ENCODE measurements around the gene TCTA.

The TCTA gene

GRCh38 chr3:49422379-49423248 lies 10.4 kb downstream of the TCTA start, which contains the start of gene AMT:
Gene AMT (minus strand): TSS chr3:49422473. CDS start chr3:49422450, 23 bp downstream.
- no peak within 1 kb of the TSS for H3K4me3 ChIP-seq (ENCODE audit: low read depth, low read length)
- H2AFZ ChIP-seq (ENCODE audit: low read length, unreplicated experiment), result no peak within 1 kb of the TSS
- H3K79me2 ChIP-seq (ENCODE audit: control insufficient read depth, insufficient read depth, low read length, unreplicated experiment), result no peaks in the 10 kb centered on the region
- peaks cover 17% of the 10 kb centered on the region for H3K4me1 ChIP-seq (ENCODE audit: control insufficient read depth, insufficient read depth, low read length, unreplicated experiment)
- peak within 1 kb of the TSS; percentile 74 for H3K27ac ChIP-seq (ENCODE audit: low read depth, low read length)
- H3K36me3 ChIP-seq (ENCODE audit: insufficient read depth, low read length), result 0 out of 2 replicates have a peak, but pooled peaks cover 8% of the 10 kb centered on the region
- no peaks in the 10 kb centered on the region for H3K27me3 ChIP-seq (ENCODE audit: insufficient read depth, low read length)

- Histone ChIP-seq H3K4me3 (ENCODE audit: low read depth, low read length) (no peak overlapping the region), H3K4me1 (ENCODE audit: control insufficient read depth, insufficient read depth, low read length, unreplicated experiment) (peaks cover 22% of the 10 kb centered on the region), H3K27ac (ENCODE audit: low read depth, low read length) (no peak overlapping the region), H2AFZ (ENCODE audit: low read length, unreplicated experiment) (no peak overlapping the region), H3K36me3 (ENCODE audit: insufficient read depth, low read length) (0 out of 2 replicates have a peak, but pooled peaks cover 5% of the 10 kb centered on the region), H3K79me2 (ENCODE audit: control insufficient read depth, insufficient read depth, low read length, unreplicated experiment) (no peaks in the 10 kb centered on the region), H3K27me3 (ENCODE audit: insufficient read depth, low read length) (no peaks in the 10 kb centered on the region)
Measured at GRCh38 chr3:49424816-49425215, 12.6 kb downstream of the TCTA start.

- H3K36me3 ChIP-seq (ENCODE audit: insufficient read depth, low read length), result no peaks in the 10 kb centered on the region
- no peaks in the 10 kb centered on the region for H3K79me2 ChIP-seq (ENCODE audit: control insufficient read depth, insufficient read depth, low read length, unreplicated experiment)
- H2AFZ ChIP-seq (ENCODE audit: low read length, unreplicated experiment), result no peak overlapping the region
- H3K27me3 ChIP-seq (ENCODE audit: insufficient read depth, low read length), result no peaks in the 10 kb centered on the region
- no peak overlapping the region for H3K4me3 ChIP-seq (ENCODE audit: low read depth, low read length)
- H3K4me1 ChIP-seq (ENCODE audit: control insufficient read depth, insufficient read depth, low read length, unreplicated experiment), result peaks cover 5% of the 10 kb centered on the region
- peak overlapping the region; percentile 38; the same call in 1 of the 2 replicates for H3K27ac ChIP-seq (ENCODE audit: low read depth, low read length)
Measured at GRCh38 chr3:49427586-49427985, 15.4 kb downstream of the TCTA start.

- Histone ChIP-seq H3K27me3 (ENCODE audit: insufficient read depth, low read length) (no peaks in the 10 kb centered on the region), H3K79me2 (ENCODE audit: control insufficient read depth, insufficient read depth, low read length, unreplicated experiment) (no peaks in the 10 kb centered on the region), H3K27ac (ENCODE audit: low read depth, low read length) (peak overlapping the region; percentile 77), H2AFZ (ENCODE audit: low read length, unreplicated experiment) (peak overlapping the region; percentile 99), H3K4me1 (ENCODE audit: control insufficient read depth, insufficient read depth, low read length, unreplicated experiment) (peaks cover 5% of the 10 kb centered on the region), H3K4me3 (ENCODE audit: low read depth, low read length) (peak overlapping the region; percentile 98), H3K36me3 (ENCODE audit: insufficient read depth, low read length) (no peaks in the 10 kb centered on the region)
Measured at GRCh38 chr3:49428752-49429080, 16.5 kb downstream of the TCTA start.

- Histone ChIP-seq H3K36me3 (ENCODE audit: insufficient read depth, low read length) (no peaks in the 10 kb centered on the region), H2AFZ (ENCODE audit: low read length, unreplicated experiment) (no peak overlapping the region), H3K27ac (ENCODE audit: low read depth, low read length) (no peak overlapping the region), H3K4me3 (ENCODE audit: low read depth, low read length) (no peak overlapping the region), H3K4me1 (ENCODE audit: control insufficient read depth, insufficient read depth, low read length, unreplicated experiment) (no peaks in the 10 kb centered on the region), H3K79me2 (ENCODE audit: control insufficient read depth, insufficient read depth, low read length, unreplicated experiment) (no peaks in the 10 kb centered on the region), H3K27me3 (ENCODE audit: insufficient read depth, low read length) (no peaks in the 10 kb centered on the region)
Measured at GRCh38 chr3:49434731-49435130, 22.5 kb downstream of the TCTA start.

GRCh38 chr3:49445391-49445790 lies 33.2 kb downstream of the TCTA start:
- no peaks in the 10 kb centered on the region for H3K79me2 ChIP-seq (ENCODE audit: control insufficient read depth, insufficient read depth, low read length, unreplicated experiment)
- no peaks in the 10 kb centered on the region for H3K36me3 ChIP-seq (ENCODE audit: insufficient read depth, low read length)
- H3K4me3 ChIP-seq (ENCODE audit: low read depth, low read length), result no peak overlapping the region
- no peak overlapping the region for H3K27ac ChIP-seq (ENCODE audit: low read depth, low read length)
- H3K27me3 ChIP-seq (ENCODE audit: insufficient read depth, low read length), result no peaks in the 10 kb centered on the region
- H3K4me1 ChIP-seq (ENCODE audit: control insufficient read depth, insufficient read depth, low read length, unreplicated experiment), result peaks cover 10% of the 10 kb centered on the region
- H2AFZ ChIP-seq (ENCODE audit: low read length, unreplicated experiment), result no peak overlapping the region

- Histone ChIP-seq H3K36me3 (ENCODE audit: insufficient read depth, low read length) (no peaks in the 10 kb centered on the region), H3K4me3 (ENCODE audit: low read depth, low read length) (no peak overlapping the region), H3K27ac (ENCODE audit: low read depth, low read length) (no peak overlapping the region), H3K27me3 (ENCODE audit: insufficient read depth, low read length) (no peaks in the 10 kb centered on the region), H2AFZ (ENCODE audit: low read length, unreplicated experiment) (no peak overlapping the region), H3K79me2 (ENCODE audit: control insufficient read depth, insufficient read depth, low read length, unreplicated experiment) (no peaks in the 10 kb centered on the region), H3K4me1 (ENCODE audit: control insufficient read depth, insufficient read depth, low read length, unreplicated experiment) (peaks cover 10% of the 10 kb centered on the region)
Measured at GRCh38 chr3:49453621-49454020, 41.4 kb downstream of the TCTA start.

GRCh38 chr3:49454458-49454857 lies 42.2 kb downstream of the TCTA start:
- Histone ChIP-seq H3K4me3 (ENCODE audit: low read depth, low read length) (no peak overlapping the region), H2AFZ (ENCODE audit: low read length, unreplicated experiment) (no peak overlapping the region), H3K36me3 (ENCODE audit: insufficient read depth, low read length) (no peaks in the 10 kb centered on the region), H3K79me2 (ENCODE audit: control insufficient read depth, insufficient read depth, low read length, unreplicated experiment) (no peaks in the 10 kb centered on the region), H3K27ac (ENCODE audit: low read depth, low read length) (no peak overlapping the region), H3K27me3 (ENCODE audit: insufficient read depth, low read length) (no peaks in the 10 kb centered on the region), H3K4me1 (ENCODE audit: control insufficient read depth, insufficient read depth, low read length, unreplicated experiment) (peaks cover 10% of the 10 kb centered on the region)

- Histone ChIP-seq H3K4me3 (ENCODE audit: low read depth, low read length) (no peak overlapping the region), H3K36me3 (ENCODE audit: insufficient read depth, low read length) (no peaks in the 10 kb centered on the region), H3K79me2 (ENCODE audit: control insufficient read depth, insufficient read depth, low read length, unreplicated experiment) (no peaks in the 10 kb centered on the region), H3K4me1 (ENCODE audit: control insufficient read depth, insufficient read depth, low read length, unreplicated experiment) (peaks cover 10% of the 10 kb centered on the region), H3K27me3 (ENCODE audit: insufficient read depth, low read length) (no peaks in the 10 kb centered on the region), H2AFZ (ENCODE audit: low read length, unreplicated experiment) (no peak overlapping the region), H3K27ac (ENCODE audit: low read depth, low read length) (no peak overlapping the region)
Measured at GRCh38 chr3:49454898-49455681, 42.9 kb downstream of the TCTA start.

GRCh38 chr3:49456466-49456865 lies 44.2 kb downstream of the TCTA start:
- Histone ChIP-seq H3K36me3 (ENCODE audit: insufficient read depth, low read length) (no peaks in the 10 kb centered on the region), H2AFZ (ENCODE audit: low read length, unreplicated experiment) (no peak overlapping the region), H3K79me2 (ENCODE audit: control insufficient read depth, insufficient read depth, low read length, unreplicated experiment) (no peaks in the 10 kb centered on the region), H3K4me3 (ENCODE audit: low read depth, low read length) (no peak overlapping the region), H3K27me3 (ENCODE audit: insufficient read depth, low read length) (no peaks in the 10 kb centered on the region), H3K4me1 (ENCODE audit: control insufficient read depth, insufficient read depth, low read length, unreplicated experiment) (peaks cover 15% of the 10 kb centered on the region), H3K27ac (ENCODE audit: low read depth, low read length) (no peak overlapping the region)
